Epithelial cell of proximal tubule (primary cell): ENCODE data around the gene BLOC1S4. TPM values are rescaled to one million over a fixed set of nuclear protein-coding genes. Genes with fewer than 3 reads are reported as not detected.

Source experiments
- DNase-seq: peaks from one replicate; pipeline ENCODE4 v3.0.0-alpha.2; 2011; ENCODE audit warnings: low read depth
- H3K4me3 ChIP-seq: 2 replicates; pipeline ENCODE4 v1.5.1; 2011; ENCODE audit warnings: low read depth, mild to moderate bottlenecking, low read length
- CTCF ChIP-seq: conservative IDR thresholded peaks from 2 replicates; pipeline ENCODE4 v1.5.1; 2012; ENCODE audit warnings: low read depth, mild to moderate bottlenecking, low read length
- total RNA-seq: library from RNA; depleted of rRNA; stranded (reverse); fragments of >200 nt; gene quantifications from 2 replicates; pipeline ENCODE4 v1.2.3, GENCODE V29; 2015

Gene BLOC1S4
- total RNA-seq, 1 donor from 2014 or later = 22.0 TPM

DNA sequence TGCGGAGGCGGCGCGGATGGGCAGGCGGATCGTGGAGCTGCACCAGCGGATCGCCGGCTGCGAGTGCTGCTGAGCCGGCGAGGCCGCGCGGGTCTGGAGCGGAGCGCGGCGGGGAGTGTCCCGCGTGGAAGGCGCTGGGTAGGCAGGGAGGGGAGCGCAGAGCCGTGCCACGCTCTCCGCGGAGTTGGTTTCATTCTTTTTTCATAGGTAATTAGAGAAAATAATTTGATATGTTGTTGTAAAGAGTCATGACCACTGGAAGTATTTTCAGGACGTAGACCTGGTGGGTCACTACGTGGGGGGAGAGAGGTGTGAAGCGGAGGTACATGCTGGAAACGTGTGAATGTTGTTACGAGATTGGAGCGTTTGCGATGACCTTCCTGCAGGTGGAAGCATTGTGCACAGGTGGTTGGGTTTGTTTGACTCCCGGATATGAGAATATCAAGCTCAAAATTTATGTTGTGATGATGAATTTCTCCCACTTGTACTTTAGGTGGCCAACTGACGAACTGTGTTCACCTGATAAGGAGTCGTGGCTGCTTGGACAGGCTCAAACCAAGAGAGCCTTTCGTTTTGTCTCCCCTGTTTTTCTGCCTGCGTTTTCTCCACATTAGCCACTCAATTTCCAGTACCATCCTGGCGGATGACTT lies 41.3 kb upstream of the BLOC1S4 start:
- TF ChIP-seq CTCF = peak; percentile 51
- DNase-seq = no peak
- H3K4me3 ChIP-seq = peak overlapping the region; percentile 73

GRCh38 chr4:6676722-6677558 lies 39.0 kb upstream of the BLOC1S4 start:
- TF ChIP-seq CTCF = no peak
- no peak overlapping the region for H3K4me3 ChIP-seq
- DNase-seq = no peak

DNA sequence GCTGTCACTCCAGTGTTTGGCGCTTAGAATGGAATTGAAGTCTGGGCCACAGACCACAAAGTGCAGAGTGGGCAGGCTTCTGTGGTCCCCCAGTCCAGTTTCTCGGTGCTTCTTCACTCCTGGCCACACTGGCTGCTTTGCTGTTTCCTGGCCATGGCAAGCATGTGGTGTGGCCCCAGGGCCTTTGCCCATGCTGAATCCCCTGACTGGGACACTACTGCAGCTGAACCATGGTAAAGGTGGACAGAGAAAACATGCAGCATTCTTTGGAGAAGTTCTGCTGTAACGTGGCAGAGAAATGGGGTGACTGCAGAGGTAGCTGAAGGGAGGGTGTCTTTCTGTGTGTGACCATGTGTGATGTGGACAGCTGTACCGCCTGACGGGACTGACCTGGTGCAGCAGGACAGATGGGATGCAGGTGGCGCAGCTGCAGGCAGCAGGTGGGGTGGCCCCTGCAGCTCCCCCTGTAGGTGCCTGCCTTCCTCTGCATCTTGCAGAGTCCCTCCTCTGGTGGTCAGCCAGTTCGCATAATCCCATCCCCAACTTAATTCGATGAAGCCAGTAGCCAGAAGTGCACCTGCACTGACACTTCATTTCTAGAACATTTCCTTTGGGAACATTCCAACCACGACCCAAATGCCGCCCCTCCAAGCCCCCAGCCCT lies 35.5 kb upstream of the BLOC1S4 start:
- no peak overlapping the region for H3K4me3 ChIP-seq
- no peak for DNase-seq
- TF ChIP-seq CTCF = peak; percentile 14

GRCh38 chr4:6681191-6681590 lies 34.8 kb upstream of the BLOC1S4 start:
- DNase-seq = no peak
- no peak for TF ChIP-seq CTCF
- H3K4me3 ChIP-seq = no peak overlapping the region

DNA sequence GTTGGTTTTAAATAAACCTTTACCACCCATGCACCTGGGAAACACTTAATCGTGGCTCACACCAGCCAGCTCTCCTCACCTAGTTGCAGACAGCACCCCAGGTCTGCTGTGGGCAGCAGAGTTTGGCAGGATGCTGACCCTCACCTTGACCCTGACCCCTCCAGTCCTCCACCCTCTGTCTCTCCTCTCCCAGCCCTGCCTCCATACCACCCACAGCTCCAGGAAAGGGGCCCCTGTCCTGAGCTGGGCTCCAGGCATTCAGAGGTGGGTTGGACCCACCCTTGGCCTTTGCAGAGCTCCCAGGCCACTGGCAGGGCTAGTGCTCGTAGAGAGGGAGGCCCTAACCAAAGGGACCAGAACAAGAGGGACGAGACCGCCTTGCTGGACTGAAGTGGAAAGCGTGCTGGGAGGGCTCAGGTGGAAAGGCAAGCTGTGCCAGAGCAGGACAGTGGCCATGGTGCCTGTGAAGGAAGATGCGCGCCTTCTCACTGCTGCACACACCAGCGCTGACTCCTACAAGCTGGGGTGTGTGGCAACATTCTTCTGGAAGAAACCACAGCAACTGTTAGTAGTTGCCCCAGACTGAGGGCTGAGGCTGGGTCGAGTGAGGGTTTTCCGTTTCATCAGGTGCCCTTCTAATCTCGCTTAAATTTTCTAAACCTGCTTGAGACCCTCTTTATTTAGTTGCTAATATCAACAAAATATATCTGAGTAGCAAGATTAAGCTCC lies 32.9 kb upstream of the BLOC1S4 start:
- no peak for TF ChIP-seq CTCF
- no peak for DNase-seq
- no peak overlapping the region for H3K4me3 ChIP-seq

- H3K4me3 ChIP-seq = no peak overlapping the region
- no peak for TF ChIP-seq CTCF
- DNase-seq = no peak
Observed at GRCh38 chr4:6684656-6685055, 31.3 kb upstream of the BLOC1S4 start.
